ENCODE data around the gene SIRT4. TPM values are rescaled to one million over a fixed set of nuclear protein-coding genes. Genes with fewer than 3 reads are reported as not detected.
A peak's percentile ranks its signal among the peaks of the same experiment; 100 is the strongest.

Gene SIRT4
- total RNA-seq, 2 experiments from 2014 or later = 1.7 to 2.6 TPM

- POLR2A ChIA-PET = interaction anchor here (0.7 to 9.9 kb wide), 11 partner anchors 11 to 66 kb away, joined by 3 to 202 read pairs (median 13); partner anchors contain the start of genes RNU4-1, RNU4-2 and RPLP0
- ATAC-seq (ENCODE audit: low read depth) (no peak), DNase-seq (no peak)
- Mint-ChIP-seq H3K4me3 (peak overlapping the region; percentile 91), H3K9me3 (no peaks in the 10 kb centered on the region), H3K27me3 (no peaks in the 10 kb centered on the region), H3K36me3 (peaks cover 21% of the 10 kb centered on the region), H3K4me1 (peaks cover 48% of the 10 kb centered on the region), H3K27ac (peak overlapping the region; percentile 79)
Measured at GRCh38 chr12:120264086-120264903, 37.8 kb upstream of the SIRT4 start.

DNA sequence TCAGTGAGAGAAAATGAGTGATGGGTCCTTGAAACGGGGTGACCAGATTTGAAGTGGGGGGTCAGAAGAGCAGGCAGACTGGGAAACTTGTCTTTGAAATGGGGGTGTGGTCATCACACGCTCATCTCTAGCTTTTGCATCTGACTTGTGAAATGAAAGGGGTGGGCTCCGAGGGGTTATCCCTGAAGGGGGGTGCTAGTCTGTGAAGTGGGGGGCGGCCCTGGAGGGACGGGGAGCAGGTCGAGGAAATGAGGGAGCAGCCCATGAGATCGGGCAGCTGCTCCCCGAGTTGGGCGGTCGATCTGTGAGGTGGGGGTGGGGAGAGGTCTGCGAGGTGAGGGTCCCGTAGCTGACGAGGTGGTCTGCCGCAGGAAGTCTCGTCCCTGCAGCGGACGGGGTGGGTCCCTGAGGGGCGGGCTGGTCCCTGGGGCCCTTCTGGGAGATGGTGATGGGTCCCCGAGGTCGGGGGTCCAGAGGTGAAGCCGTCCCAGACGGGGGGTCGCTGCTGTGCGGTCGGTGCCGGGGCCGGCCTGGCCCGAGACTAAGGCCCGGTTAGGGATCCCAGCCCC lies 37.1 kb upstream of the SIRT4 start:
- Mint-ChIP-seq H3K27ac (peak overlapping the region; percentile 79), H3K4me3 (peak overlapping the region; percentile 91), H3K36me3 (peaks cover 19% of the 10 kb centered on the region), H3K4me1 (peaks cover 41% of the 10 kb centered on the region), H3K27me3 (no peaks in the 10 kb centered on the region), H3K9me3 (no peaks in the 10 kb centered on the region)
- DNase-seq (no peak), ATAC-seq (ENCODE audit: low read depth) (no peak)
- POLR2A ChIA-PET = interaction anchor here (1.0 to 9.9 kb wide), 11 partner anchors 11 to 71 kb away, joined by 3 to 202 read pairs (median 13); partner anchors contain the start of genes RNU4-1, RNU4-2 and RPLP0

DNA sequence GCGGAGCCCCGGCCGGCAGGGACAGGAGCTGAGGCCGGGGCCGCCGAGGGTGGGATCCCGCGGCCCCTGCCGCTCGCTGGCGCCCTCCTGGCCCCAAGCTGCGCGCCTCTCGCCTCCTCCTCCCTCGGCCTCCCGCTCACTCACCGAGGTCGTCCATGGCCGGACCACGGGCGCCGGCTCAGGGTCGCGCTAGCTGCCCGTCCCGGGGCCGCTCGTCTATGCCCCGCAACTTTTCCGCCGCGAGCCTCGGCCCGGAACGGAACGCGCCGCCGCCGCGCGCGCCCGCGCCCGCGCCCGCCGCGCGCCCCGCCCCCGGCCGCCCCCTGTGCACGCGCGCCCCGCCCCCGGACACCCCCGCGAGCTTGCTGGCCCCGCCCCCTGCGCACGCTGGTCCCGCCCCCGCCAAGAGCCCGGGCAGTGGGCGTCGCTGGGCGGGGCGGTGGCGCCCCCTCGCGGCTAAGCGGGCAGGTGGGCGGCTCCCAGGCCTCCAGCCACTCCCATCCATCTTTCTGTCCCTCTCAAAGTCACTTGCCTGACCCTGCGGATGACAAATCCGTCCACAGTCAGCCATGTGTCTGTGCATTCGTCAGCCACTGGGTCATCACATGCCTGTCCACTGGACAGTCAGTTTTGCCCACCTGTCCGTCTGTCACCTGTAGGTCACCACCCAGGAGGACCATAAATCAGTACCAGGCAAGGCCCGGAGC lies 36.5 kb upstream of the SIRT4 start, which contains the start of gene PXN:
PXN (minus strand) TSS at position 258 of the 707 bp plus-strand sequence; CDS start at position 157, 101 bp downstream.
- Mint-ChIP-seq H3K9me3 (no peaks in the 10 kb centered on the region), H3K4me3 (peak within 1 kb of the TSS; percentile 91), H3K27ac (peak within 1 kb of the TSS; percentile 79), H3K36me3 (peaks cover 16% of the 10 kb centered on the region), H3K4me1 (peaks cover 35% of the 10 kb centered on the region), H3K27me3 (no peaks in the 10 kb centered on the region)
- peak; percentile 83 for ATAC-seq (ENCODE audit: low read depth)
- POLR2A ChIA-PET = interaction anchor here (1.0 to 9.9 kb wide), 10 partner anchors 12 to 72 kb away, joined by 3 to 202 read pairs (median 26); partner anchors contain the start of genes RNU4-1, RNU4-2 and RPLP0
- DNase-seq = peak; percentile 98

DNA sequence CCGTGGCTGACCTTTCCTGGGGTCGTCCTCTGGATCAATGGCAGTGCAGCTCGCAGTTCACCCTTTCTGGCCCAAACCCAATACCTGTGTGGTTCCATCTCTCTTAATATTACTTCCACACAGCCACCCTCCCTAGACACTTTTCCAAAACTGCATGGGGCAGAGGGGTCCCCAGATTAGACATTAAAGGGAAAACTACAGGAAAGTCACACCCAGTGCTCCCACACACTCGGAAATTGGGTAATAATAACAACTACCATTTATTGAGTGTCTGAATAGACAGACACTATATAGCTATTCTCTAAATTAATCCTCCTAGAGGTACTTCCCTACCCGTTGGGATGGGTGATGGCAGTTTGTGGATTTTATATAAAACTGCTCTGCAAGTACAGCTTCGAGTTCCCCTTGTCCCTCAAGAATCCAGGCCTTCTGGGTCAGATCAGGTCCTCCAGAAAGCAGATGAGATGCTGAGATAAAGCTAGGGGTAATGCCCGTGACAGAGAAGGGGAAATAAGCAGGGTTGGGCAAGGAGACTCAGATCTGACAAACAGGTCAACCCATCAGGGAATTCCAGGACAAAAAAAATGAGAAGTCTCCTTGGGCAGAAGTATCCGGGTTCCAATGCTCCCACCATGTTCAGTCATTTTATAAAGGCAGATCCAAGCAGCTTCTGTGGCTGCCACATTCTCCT lies 35.8 kb upstream of the SIRT4 start:
- H3K9me3 Mint-ChIP-seq = no peaks in the 10 kb centered on the region
- peak overlapping the region; percentile 71 for H3K27ac Mint-ChIP-seq
- peaks cover 11% of the 10 kb centered on the region for H3K36me3 Mint-ChIP-seq
- no peaks in the 10 kb centered on the region for H3K27me3 Mint-ChIP-seq
- H3K4me1 Mint-ChIP-seq = peaks cover 34% of the 10 kb centered on the region
- peak overlapping the region; percentile 84 for H3K4me3 Mint-ChIP-seq
- no peak for ATAC-seq (ENCODE audit: low read depth)
- no peak for DNase-seq
- POLR2A ChIA-PET = interaction anchor here (1.0 to 9.9 kb wide), 8 partner anchors 13 to 73 kb away, joined by 4 to 202 read pairs (median 52); partner anchors contain the start of genes RNU4-1, RNU4-2 and RPLP0

GRCh38 chr12:120267736-120268135 lies 34.4 kb upstream of the SIRT4 start:
- Mint-ChIP-seq H3K4me3 (no peak overlapping the region), H3K36me3 (peaks cover 9% of the 10 kb centered on the region), H3K9me3 (no peaks in the 10 kb centered on the region), H3K27ac (no peak overlapping the region), H3K27me3 (no peaks in the 10 kb centered on the region), H3K4me1 (peaks cover 21% of the 10 kb centered on the region)
- POLR2A ChIA-PET = interaction anchor here (0.7 to 9.9 kb wide), 4 partner anchors 24 to 150 kb away, joined by 3 to 202 read pairs (median 106); partner anchors contain the start of genes RNU4-1, RNU4-2 and RPLP0
- DNase-seq = no peak
- no peak for ATAC-seq (ENCODE audit: low read depth)

- H3K9me3 Mint-ChIP-seq = no peaks in the 10 kb centered on the region
- no peak overlapping the region for H3K4me3 Mint-ChIP-seq
- DNase-seq = no peak
- no peak for ATAC-seq (ENCODE audit: low read depth)
- H3K4me1 Mint-ChIP-seq = no peaks in the 10 kb centered on the region
- H3K36me3 Mint-ChIP-seq = no peaks in the 10 kb centered on the region
- POLR2A ChIA-PET = no interaction called here
- H3K27me3 Mint-ChIP-seq = peaks cover 2% of the 10 kb centered on the region
- H3K27ac Mint-ChIP-seq = no peak overlapping the region
Measured at GRCh38 chr12:120276734-120277133, 25.4 kb upstream of the SIRT4 start.

- no peak for DNase-seq
- no peak for ATAC-seq (ENCODE audit: low read depth)
- Mint-ChIP-seq H3K9me3 (no peaks in the 10 kb centered on the region), H3K4me3 (no peak overlapping the region), H3K27me3 (peaks cover 2% of the 10 kb centered on the region), H3K4me1 (no peaks in the 10 kb centered on the region), H3K36me3 (no peaks in the 10 kb centered on the region), H3K27ac (no peak overlapping the region)
- POLR2A ChIA-PET = interaction anchor here (2.3 kb wide), 1 partner anchor 13 kb away, joined by 10 read pairs; the partner anchor contains the start of gene RNU4-2
Measured at GRCh38 chr12:120278137-120279069, 23.7 kb upstream of the SIRT4 start.

DNA sequence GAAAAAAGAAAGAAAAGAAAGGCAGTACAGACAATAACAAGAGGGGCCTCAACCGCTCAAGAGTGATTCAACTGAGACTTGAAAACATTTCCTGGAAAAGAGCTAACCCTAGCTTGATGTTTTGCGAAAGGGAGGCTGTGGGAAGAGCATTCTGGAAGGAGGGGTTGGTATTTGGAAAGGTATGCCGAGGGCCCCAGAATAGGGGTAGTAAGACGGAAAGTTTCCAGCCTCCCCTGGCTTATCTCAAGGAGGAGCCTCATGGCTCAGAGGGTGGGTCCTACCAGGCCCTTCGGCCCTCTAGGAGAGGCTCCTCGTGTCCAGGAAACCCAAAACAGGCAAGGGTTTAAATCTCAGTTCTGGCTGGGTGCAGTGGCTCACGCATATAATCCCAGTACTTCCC lies 18.8 kb upstream of the SIRT4 start:
- no peak for DNase-seq

DNA sequence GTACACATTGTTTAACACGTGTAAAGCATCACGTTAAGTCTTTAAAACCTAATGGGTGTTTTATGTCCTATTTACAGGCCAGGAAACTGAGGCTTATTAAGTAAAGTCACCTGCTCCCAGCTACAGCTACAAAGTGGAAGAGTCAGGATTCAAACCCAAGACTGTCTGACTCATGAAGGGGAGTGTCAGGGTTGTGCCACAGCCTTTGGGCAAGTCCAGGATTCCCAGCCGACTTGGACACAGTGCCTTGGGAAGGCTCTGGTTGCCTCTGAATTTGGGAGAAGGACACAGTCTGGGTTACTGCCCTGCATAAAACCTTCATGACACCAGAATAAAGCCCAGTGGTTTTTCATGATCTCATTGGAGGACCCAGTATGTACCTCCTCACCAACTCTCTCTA lies 17.7 kb upstream of the SIRT4 start:
- no peak overlapping the region for H3K27ac Mint-ChIP-seq

More for the DNA sequence above, 18.8 kb upstream of the SIRT4 start:
- Mint-ChIP-seq H3K27ac (no peak overlapping the region), H3K4me3 (no peak overlapping the region), H3K27me3 (peaks cover 12% of the 10 kb centered on the region), H3K4me1 (peaks cover under 1% of the 10 kb centered on the region), H3K9me3 (no peaks in the 10 kb centered on the region), H3K36me3 (no peaks in the 10 kb centered on the region)
- ATAC-seq (ENCODE audit: low read depth) = no peak
- POLR2A ChIA-PET = interaction anchor here (0.7 to 3.3 kb wide), 2 partner anchors 9 to 196 kb away, joined by 3 to 17 read pairs; partner anchors contain the start of genes RNU4-1 and RNU4-2

GRCh38 chr12:120286768-120287490 lies 15.2 kb upstream of the SIRT4 start:
- H3K27ac Mint-ChIP-seq = no peak overlapping the region
- H3K36me3 Mint-ChIP-seq = no peaks in the 10 kb centered on the region
- no peak overlapping the region for H3K4me3 Mint-ChIP-seq
- no peaks in the 10 kb centered on the region for H3K9me3 Mint-ChIP-seq
- peaks cover 5% of the 10 kb centered on the region for H3K4me1 Mint-ChIP-seq
- H3K27me3 Mint-ChIP-seq = peaks cover 12% of the 10 kb centered on the region
- DNase-seq (no peak), ATAC-seq (ENCODE audit: low read depth) (no peak)
- POLR2A ChIA-PET = interaction anchor here (0.7 to 0.9 kb wide), 2 partner anchors 86 to 1939 kb away, joined by 3 to 4 read pairs; partner anchors contain the start of genes DIABLO and RPLP0

More for the DNA sequence above, 17.7 kb upstream of the SIRT4 start:
- Mint-ChIP-seq H3K4me1 (peaks cover 2% of the 10 kb centered on the region), H3K9me3 (no peaks in the 10 kb centered on the region), H3K27me3 (peaks cover 12% of the 10 kb centered on the region), H3K4me3 (no peak overlapping the region), H3K36me3 (no peaks in the 10 kb centered on the region)
- POLR2A ChIA-PET = no interaction called here
- DNase-seq = no peak
- no peak for ATAC-seq (ENCODE audit: low read depth)

DNA sequence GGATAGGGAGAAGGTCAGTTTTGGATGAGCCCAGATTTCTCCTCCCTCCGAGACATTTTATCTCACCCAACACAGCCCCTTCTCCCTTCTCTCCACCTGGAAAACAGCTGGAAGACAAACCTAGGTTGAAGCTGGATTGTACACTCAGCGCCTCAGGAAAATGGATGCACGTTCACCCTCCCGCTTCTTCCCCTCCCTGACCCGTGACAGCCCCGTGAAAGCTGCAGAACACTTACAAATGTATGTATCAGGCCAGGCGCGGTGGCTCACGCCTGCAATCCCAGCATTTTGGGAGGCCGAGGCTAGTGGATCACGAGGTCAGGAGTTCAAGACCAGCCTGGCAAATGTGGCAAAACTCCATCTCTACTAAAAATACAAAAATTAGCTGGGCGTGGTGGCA lies 14.6 kb upstream of the SIRT4 start:
- no peak for ATAC-seq (ENCODE audit: low read depth)
- POLR2A ChIA-PET = interaction anchor here (0.7 to 0.9 kb wide), 2 partner anchors 86 to 1938 kb away, joined by 3 to 4 read pairs; partner anchors contain the start of genes DIABLO and RPLP0
- no peaks in the 10 kb centered on the region for H3K9me3 Mint-ChIP-seq
- H3K4me1 Mint-ChIP-seq = peaks cover 5% of the 10 kb centered on the region
- H3K27ac Mint-ChIP-seq = no peak overlapping the region
- H3K4me3 Mint-ChIP-seq = no peak overlapping the region
- peaks cover 12% of the 10 kb centered on the region for H3K27me3 Mint-ChIP-seq
- no peaks in the 10 kb centered on the region for H3K36me3 Mint-ChIP-seq
- DNase-seq = no peak

Measured in activated naive CD8-positive, alpha-beta T cell treated with anti-CD3 and anti-CD28 coated beads, Interleukin-2, amount 10 ng/mL, durations not matched to agents 7 days and 5 days (primary cell).